Activated CD8-positive, alpha-beta memory T cell treated with anti-CD3 and anti-CD28 coated beads, Interleukin-2, amount 50 U/mL, for 4 hours (primary cell): Measurements from ENCODE around the gene RALGPS2.

Experiments used
- DNase-seq: peaks from one replicate; pipeline ENCODE4 v3.0.0-alpha.2; 2020

Gene RALGPS2

DNA sequence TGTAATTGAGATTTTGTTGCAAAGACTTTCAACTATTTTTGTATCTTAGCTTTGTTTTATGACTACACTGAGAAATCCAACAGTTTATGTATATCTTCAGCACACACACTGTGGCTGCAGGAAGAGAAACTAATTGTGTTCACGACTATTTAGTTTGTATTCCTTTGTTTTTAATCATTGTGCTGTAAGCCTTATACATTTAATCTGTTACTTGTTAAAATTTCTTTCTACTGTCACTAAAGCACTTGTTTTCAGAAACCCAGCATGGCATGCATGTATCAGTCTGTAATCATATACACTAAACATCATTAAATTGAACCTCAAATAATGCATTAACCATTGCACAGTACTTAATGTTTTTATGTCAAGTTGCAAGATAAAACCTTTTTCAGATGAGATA is 145.2 kb downstream of the RALGPS2 start:
- no peak for DNase-seq

DNA sequence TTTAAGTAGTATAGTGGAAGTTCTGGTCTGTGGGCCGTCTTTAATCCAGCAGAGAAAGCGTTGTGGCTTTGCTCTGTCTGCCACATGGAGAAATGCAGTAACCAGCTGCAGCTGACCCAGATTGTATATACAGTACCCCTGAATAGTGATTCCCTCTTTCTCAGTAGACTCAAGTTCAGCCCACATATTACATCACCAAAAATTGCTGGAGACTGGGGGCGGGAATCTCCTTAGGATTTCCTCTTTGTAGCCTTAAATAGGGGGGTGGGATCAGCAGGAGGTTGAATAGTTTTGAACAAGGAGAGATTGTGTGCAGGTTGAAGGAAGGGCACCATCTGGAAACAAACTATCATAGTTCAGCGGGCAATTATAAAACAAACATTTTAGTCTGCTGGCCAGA is 145.9 kb downstream of the RALGPS2 start, which contains the start of gene ANGPTL1:
TSS of gene ANGPTL1 (minus strand) at position 134 of the 400 bp plus-strand sequence. CDS start 5,301 bp downstream, outside the sequence.
- no peak for DNase-seq

- DNase-seq = no peak
Observed at GRCh38 chr1:178871551-178872320, 146.7 kb downstream of the RALGPS2 start.

- no peak for DNase-seq
Observed at GRCh38 chr1:178874966-178875365, 149.9 kb downstream of the RALGPS2 start.

DNA sequence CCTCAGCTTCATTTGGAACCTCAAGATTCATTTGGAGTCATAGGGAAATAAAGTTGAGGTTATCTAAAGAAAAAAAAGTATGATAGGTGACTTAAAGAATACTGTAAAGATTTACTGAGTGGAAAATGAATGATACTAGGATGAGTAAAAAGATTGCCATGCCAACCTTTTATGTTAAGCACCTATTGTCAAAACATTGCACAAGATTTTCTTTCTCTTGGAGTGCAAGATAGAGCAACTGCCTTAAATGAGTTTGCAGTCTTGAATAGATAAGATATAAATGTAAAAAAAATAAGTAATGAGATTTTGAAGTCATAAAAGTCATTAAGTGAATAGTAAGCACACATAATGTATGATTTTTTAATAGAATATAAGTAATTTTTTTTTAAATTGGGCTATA is 150.9 kb downstream of the RALGPS2 start:
- no peak for DNase-seq

DNA sequence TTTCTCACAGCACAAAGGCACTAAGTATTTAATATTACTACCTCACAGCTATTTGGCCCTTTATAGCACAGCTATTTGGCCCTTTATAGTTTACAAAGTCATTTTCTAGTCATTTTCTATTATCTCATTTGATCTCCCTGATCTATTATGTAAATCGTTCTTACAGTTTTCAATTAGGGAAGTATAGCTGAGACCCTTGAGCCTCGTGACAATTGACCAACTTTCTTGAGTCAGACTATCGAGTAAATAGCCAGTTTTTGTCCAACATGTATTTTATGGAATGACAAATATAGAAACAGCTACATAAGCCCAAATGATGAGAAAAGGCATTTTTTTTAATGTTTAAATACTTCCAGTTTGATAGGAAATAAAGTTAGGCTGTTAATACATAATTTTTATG is 152.9 kb downstream of the RALGPS2 start:
- DNase-seq = no peak

DNA sequence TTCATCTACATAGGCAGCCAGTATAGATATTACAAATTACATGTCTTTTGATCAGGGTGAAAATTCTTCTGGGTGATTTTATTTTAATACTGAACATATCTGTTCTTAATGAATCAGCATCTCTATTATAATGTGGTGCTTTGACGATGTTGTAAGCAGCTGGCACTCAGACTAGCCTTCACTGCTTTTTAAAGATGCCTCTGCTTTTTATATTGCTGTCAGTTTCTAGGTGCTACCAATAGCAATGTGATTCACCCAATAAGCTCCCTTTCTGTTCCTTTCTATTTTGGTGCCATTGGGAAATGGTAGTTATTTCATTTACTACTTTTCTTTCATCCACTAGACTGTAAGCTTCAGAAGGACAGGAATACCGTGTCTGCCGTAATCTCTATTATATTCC is 156.9 kb downstream of the RALGPS2 start:
- DNase-seq = no peak

DNA sequence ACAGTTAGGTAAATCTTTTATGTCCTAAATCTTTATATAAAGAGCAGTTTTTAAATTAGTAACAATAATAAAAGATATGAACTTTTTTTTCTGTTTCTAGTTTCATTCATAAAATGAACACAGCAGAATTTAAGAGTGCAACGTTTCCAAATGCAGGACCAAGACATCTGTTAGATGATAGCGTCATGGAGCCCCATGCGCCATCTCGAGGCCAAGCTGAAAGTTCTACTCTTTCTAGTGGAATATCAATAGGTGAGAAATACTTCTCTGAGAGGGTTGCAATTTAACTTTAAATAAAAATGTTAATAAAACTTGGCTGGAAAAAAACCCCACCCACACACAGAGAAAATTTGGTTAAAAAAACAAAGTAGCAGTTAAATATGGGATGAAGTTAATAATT is 160.8 kb downstream of the RALGPS2 start:
- DNase-seq = no peak

DNA sequence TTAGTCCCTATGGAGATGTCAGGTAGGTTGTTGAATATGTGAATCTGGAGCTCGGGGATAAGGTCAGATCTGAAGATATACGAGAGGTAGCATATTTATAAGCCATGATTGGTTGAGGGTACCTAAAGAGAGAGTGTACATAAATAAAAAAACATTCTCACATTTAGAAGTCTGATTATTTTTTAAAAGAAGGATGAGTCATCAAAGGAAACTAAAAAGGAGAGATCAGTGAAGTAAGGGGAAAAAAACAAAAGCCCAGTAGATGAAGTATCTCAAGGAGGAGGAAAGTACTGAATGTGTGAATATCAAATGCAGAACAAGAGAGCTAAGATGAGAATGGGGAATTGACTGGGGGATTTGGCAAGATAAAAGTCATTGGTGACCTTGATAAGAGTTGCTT is 161.5 kb downstream of the RALGPS2 start:
- DNase-seq = no peak

DNA sequence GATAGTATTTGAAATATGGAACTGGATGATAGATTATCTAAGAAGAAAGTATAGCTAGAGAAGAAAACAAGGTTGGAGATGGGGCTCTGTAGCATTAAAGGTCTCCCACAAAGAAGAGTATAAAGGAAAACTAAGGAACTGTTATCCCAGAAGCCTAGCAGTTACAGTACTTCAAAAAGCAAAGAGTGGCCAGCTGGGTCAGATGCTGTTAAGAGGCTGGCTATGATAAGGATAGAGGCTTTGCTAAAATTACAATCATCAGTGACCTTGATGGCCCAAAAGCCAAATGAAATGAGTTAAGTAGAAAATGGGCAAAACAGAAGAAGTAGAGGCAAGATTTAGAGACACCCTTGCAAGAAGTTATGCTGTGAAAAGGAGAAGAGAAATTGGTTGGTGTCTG is 170.9 kb downstream of the RALGPS2 start:
- DNase-seq = no peak

GRCh38 chr1:178898401-178898800 is 173.4 kb downstream of the RALGPS2 start:
- DNase-seq = no peak

DNA sequence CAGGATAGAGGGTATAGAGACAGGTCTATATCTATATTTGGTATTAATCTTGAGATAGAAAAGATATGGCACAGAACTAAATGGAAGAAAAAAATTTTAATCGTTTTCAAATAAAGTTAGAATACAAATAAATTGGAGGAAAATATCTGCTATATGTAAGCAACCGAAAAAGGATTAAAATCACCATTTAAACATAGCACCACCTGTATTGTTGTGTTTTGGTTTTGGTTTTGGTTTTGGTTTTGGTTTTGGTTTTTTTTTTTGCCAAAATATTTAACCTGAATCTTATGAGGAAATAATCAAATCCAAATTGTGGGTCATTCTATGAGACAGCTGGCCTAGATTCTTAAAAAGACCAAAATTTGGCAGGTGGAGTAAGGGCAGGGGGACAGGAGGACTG is 174.4 kb downstream of the RALGPS2 start:
- no peak for DNase-seq

DNA sequence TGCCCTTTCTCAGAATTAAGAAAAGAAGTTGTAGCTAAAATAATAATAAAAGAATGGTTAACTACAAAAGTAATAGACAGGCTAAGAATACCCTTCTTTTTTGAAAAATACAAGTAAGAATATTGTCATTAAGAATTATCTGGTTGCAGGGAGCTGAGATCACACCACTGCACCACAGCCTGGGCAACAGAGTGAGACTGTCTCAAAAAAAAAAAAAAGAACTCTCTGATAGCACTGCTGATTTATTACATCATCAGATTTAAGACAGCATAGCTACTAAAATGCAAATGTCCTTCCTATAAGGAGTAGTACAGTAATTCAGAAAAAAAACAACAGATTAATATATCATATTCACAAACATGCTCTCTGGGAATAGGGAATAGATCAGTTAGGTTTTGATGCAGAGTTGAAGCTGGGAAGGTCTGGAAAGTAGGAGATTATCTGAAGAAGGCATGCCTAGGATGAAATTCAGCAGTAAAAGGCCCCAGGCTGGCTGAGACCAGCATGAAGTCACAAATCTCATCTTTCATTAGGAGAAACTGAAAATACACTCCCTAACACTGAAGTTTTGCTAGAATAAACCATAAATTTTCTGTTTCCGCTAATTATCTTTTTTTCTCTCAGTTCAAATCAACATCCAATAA is 176.6 kb downstream of the RALGPS2 start:
- no peak for DNase-seq

DNA sequence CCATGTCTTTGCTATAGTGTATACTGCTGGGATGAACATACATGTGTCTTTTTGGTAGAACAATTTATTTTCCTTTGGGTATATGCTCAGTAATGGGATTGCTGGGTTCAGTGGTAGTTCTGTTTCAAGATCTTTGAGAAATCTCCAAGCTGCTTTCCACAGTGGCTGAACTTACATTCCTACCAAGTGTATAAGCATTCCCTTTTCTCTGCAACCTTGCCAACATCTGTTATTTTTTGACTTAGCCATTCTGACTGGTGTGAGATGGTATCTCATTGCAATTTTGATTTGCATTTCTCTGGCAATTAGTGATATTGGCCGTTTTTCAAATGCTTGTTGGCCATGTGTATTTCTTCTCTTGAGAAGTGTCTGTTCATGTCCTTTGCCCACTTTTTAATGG is 183.3 kb downstream of the RALGPS2 start:
- DNase-seq = no peak

GRCh38 chr1:178910023-178910422 is 185.0 kb downstream of the RALGPS2 start:
- DNase-seq = no peak

DNA sequence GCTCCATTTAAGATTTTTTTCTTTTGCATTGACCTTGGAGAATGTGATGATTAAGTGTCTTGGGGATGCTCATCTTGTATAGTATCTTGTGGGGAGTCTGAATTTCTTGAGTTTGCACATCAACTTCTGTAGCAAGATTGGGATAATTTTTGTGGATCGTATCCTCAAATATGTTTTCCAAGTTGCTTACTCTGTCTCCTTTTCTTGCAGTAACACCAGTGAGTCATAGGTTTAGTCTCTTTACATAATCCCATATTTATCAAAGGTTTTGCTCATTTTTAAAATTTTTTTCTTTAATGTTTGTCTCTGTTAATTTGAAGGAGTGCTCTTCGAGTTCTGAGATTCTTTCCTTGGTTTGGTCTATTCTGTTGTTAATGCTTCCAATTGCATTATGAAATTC is 187.6 kb downstream of the RALGPS2 start:
- no peak for DNase-seq

DNA sequence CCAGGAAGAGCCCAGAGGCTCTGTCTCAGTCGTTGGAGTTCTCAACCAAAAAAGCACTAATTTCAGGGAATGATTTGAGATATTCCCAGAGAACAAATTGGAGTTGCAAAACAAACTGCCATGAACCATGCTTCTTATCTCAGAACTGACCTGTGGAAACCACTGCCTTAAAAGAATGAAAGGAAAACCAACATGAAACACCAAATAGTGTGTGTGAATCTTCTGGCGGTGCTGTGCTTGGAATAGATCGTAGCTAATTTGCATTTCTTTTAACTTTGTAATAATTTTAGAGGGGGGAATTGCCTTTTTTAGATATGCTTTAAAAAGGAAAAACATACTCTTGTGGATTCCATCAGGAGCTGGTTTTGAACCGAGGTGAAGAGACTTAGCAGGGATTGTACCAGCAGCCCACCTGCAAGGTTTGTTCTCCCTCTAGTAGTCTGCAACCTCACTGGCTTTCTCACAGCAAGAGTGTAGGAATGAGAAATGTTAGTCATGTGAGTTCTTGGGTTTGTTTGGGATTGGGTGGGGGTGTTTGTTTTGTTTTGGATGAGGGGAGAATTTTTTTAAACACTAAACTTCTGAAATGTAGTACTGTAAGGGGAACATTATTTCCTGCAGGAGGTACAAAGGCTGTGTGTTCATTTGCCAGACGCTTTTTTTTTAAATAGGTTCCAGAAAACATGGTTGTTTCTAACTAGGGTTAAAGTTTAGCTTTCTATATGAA is 191.6 kb downstream of the RALGPS2 start:
- DNase-seq = no peak

DNA sequence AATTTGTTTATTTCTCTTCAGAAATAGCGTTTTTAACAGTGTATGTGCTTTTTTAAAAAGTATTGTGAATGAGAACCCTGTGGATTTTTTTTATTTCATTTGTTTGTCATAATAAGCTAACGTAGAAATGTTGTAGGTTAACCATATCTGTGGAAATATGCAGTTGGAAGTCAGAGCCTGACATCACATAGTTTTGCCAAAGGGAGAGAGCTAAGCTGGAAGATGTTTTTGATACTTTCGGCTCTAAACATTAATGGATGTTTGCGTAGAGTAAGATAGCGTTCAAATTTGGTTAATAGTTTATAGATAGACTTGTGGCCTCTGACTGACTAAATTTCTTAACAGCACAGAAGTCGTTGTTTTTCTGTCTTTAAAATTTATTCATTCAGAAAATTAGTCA is 193.3 kb downstream of the RALGPS2 start:
- no peak for DNase-seq

- DNase-seq = no peak
Observed at GRCh38 chr1:178918955-178919354, 193.9 kb downstream of the RALGPS2 start.

DNA sequence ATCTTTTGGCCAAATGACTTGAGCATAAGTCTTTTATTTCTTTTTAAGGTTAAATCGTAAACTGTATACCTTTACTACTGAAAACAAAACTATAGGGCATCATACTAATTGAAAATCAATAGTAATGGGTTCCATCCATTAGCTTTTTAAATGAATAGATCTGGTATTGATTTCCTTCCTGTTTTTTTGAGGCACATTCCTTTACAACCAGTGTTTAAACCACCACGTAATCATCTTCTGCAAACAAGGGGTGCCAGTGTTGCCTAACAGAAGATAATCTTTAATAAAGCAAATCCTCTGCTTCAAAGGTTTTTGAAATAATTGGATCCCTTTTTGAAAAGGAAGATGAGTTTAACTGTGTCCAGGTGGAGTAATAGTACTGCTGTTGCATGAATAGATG is 194.5 kb downstream of the RALGPS2 start:
- no peak for DNase-seq

DNA sequence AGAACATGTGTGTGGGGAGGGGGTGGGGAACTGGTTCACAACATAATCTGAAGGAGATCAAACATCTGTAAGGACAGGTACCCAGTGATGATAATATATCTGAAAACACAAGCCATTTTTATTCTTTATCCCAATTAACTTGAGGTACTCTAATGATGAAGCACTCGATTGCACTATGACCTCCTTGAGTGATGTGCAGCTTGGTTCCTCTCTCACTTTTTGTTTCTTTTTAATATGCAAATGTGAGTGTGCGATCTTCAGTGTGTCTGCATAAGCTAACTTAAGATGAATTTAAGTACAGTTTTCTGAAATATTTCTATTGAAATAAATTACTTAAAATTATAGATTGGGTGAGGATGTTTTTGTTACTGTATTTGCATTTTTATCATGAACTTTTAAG is 196.5 kb downstream of the RALGPS2 start:
- DNase-seq = no peak

GRCh38 chr1:178923512-178923911 is 198.5 kb downstream of the RALGPS2 start:
- no peak for DNase-seq

GRCh38 chr1:178926046-178926445 is 201.0 kb downstream of the RALGPS2 start:
- DNase-seq = no peak

- no peak for DNase-seq
Observed at GRCh38 chr1:178927003-178927402, 202.0 kb downstream of the RALGPS2 start.
